Liver (tissue), 9 donors: Measurements from ENCODE around the gene GUCY2F. TPM values are rescaled to one million over a fixed set of nuclear protein-coding genes. Genes with fewer than 3 reads are reported as not detected.

ENCODE experiments used
- DNase-seq: peaks from one replicate; pipeline ENCODE4 v3.0.0-alpha.2; 2017; ENCODE audit warnings: low spot score
- H3K27ac ChIP-seq, 2 donors: one replicate each; pipeline ENCODE4 v1.7.0; 2013; ENCODE audit warnings: inconsistent platforms in 2 of 2, low read length in 2 of 2, control low read depth in 1 of 2, low read depth in 1 of 2, mild to moderate bottlenecking in 1 of 2
- H3K27me3 ChIP-seq, 4 donors: one replicate each; pipeline versions ENCODE4 v1.6.1 to v1.7.0; 2013; ENCODE audit warnings: low read length in 3 of 4, inconsistent platforms in 1 of 4, mild to moderate bottlenecking in 1 of 4, moderate library complexity in 1 of 4; ENCODE audit not compliant: control insufficient read depth in 4 of 4, insufficient read depth in 4 of 4
- H3K36me3 ChIP-seq, 4 donors: one replicate each; pipeline versions ENCODE4 v1.6.1 to v1.7.0; 2013; ENCODE audit warnings: low read length in 3 of 4, mild to moderate bottlenecking in 3 of 4, low read depth in 1 of 4, moderate library complexity in 1 of 4; ENCODE audit not compliant: control insufficient read depth in 4 of 4, insufficient read depth in 3 of 4
- H3K4me1 ChIP-seq, 4 donors: one replicate each; pipeline versions ENCODE4 v1.6.1 to v1.7.0; 2013; ENCODE audit warnings: low read length in 3 of 4, mild to moderate bottlenecking in 3 of 4, moderate library complexity in 1 of 4; ENCODE audit not compliant: control insufficient read depth in 4 of 4, insufficient read depth in 4 of 4
- H3K4me3 ChIP-seq, 3 donors: one replicate each; pipeline versions ENCODE4 v1.6.1 to v1.7.0; 2013; ENCODE audit warnings: low read length in 3 of 3, control low read depth in 1 of 3, low read depth in 1 of 3, mild to moderate bottlenecking in 1 of 3
- H3K9ac ChIP-seq, 2 donors: one replicate each; pipeline ENCODE4 v1.7.0; 2013; ENCODE audit warnings: low read length in 2 of 2, mild to moderate bottlenecking in 2 of 2, moderate library complexity in 2 of 2, control low read depth in 1 of 2, low read depth in 1 of 2
- H3K9me3 ChIP-seq, 4 donors: one replicate each; pipeline versions ENCODE4 v1.6.1 to v1.7.0; 2013; ENCODE audit warnings: low read length in 3 of 4; ENCODE audit not compliant: control insufficient read depth in 4 of 4
- ATF3 ChIP-seq: IDR thresholded peaks from 2 replicates; pipeline ENCODE4 v1.6.1; 2016; ENCODE audit warnings: antibody characterized with exemption
- EGR1 ChIP-seq, 2 donors: IDR thresholded peaks; 2 replicates each; pipeline ENCODE4 v1.6.1; 2016 to 2018; ENCODE audit warnings: antibody characterized with exemption in 2 of 2, low read depth in 2 of 2
- FOXA1 ChIP-seq: IDR thresholded peaks from 2 replicates; pipeline ENCODE4 v1.6.1; 2016; ENCODE audit warnings: antibody characterized with exemption
- HNF4A ChIP-seq, 2 donors: conservative IDR thresholded peaks; 2 replicates each; pipeline ENCODE4 v1.6.1; 2016; ENCODE audit warnings: antibody characterized with exemption in 2 of 2, mild to moderate bottlenecking in 2 of 2
- HNF4G ChIP-seq: IDR thresholded peaks from 2 replicates; pipeline ENCODE4 v1.6.1; 2016; ENCODE audit warnings: antibody characterized with exemption
- MAX ChIP-seq: IDR thresholded peaks from 2 replicates; pipeline ENCODE4 v1.6.1; 2016; ENCODE audit warnings: antibody characterized with exemption
- NR2F2 ChIP-seq: IDR thresholded peaks from 2 replicates; pipeline ENCODE4 v1.6.1; 2016; ENCODE audit warnings: antibody characterized with exemption
- RAD21 ChIP-seq, 2 donors: IDR thresholded peaks; 2 replicates each; pipeline ENCODE4 v1.6.1; 2016; ENCODE audit warnings: antibody characterized with exemption in 2 of 2, mild to moderate bottlenecking in 2 of 2
- REST ChIP-seq: IDR thresholded peaks from 2 replicates; pipeline ENCODE4 v1.6.1; 2016; ENCODE audit warnings: antibody characterized with exemption, mild to moderate bottlenecking
- SP1 ChIP-seq: IDR thresholded peaks from 2 replicates; pipeline ENCODE4 v1.6.1; 2018; ENCODE audit warnings: antibody characterized with exemption, mild to moderate bottlenecking
- TAF1 ChIP-seq: conservative IDR thresholded peaks from 2 replicates; pipeline ENCODE4 v1.6.1; 2016; ENCODE audit warnings: antibody characterized with exemption, mild to moderate bottlenecking
- YY1 ChIP-seq: IDR thresholded peaks from 2 replicates; pipeline ENCODE4 v1.6.1; 2016; ENCODE audit warnings: antibody characterized with exemption, mild to moderate bottlenecking
- ZBTB33 ChIP-seq: IDR thresholded peaks from 2 replicates; pipeline ENCODE4 v1.6.1; 2016; ENCODE audit warnings: antibody characterized with exemption
- WGBS: extraction: QIAGEN DNeasy Blood & Tissue Kit; methylation state at CpG from one replicate; pipeline ENCODE4 v1.1.7; 2013; 5-methylcytosine and 5-hydroxymethylcytosine counted together
- polyA plus RNA-seq, 2 donors: library from polyadenylated mRNA; stranded (reverse) in 1 of 2; unstranded in 1 of 2; fragments of 200-250 nt in 1 of 2; fragments of >200 nt in 1 of 2; fragmentation: Nextera tagmentation in 1 of 2; extraction: Ambion mirVana in 1 of 2; gene quantifications; one replicate each; pipeline versions ENCODE4 v1.2.1 to v1.2.3, GENCODE V29; 2013 to 2015
- total RNA-seq, 2 donors: library from RNA; depleted of rRNA; stranded (reverse); fragments of >200 nt; gene quantifications; one replicate each; pipeline ENCODE4 v1.2.3, GENCODE V29; 2014
- donor health status: healthy.
- donor health status: healthy.
- donor health status: healthy.
- donor health status: healthy.
- donor health status: healthy.

The GUCY2F gene
- total and polyA plus RNA-seq, 4 donors, result under 0.01 TPM; not detected in 2

- WGBS, result 34% methylated on average over 1 of the region's 1 CpG
- Histone ChIP-seq H3K27me3 (peaks cover 0 to 2% (median 0%) of the 10 kb centered on the region in 4 donors), H3K36me3 (no peaks in the 10 kb centered on the region), H3K4me1 (no peaks in the 10 kb centered on the region), H3K27ac (no peak overlapping the region), H3K9ac (no peak overlapping the region), H3K9me3 (no peaks in the 10 kb centered on the region), H3K4me3 (no peak overlapping the region)
- TF ChIP-seq NR2F2 (no peak), RAD21 (IDR thresholded peaks at IDR 0.05) (no peak), SP1 (no peak), TAF1 (no peak), HNF4G (no peak)
- DNase-seq, result no peak
These were observed 103.6 kb downstream of the GUCY2F start for GRCh38 chrX:109378281-109378680.

GRCh38 chrX:109374262-109374960 lies 107.5 kb downstream of the GUCY2F start:
- H3K36me3 ChIP-seq, result no peaks in the 10 kb centered on the region
- H3K4me3 ChIP-seq, result no peak overlapping the region
- H3K4me1 ChIP-seq, result no peaks in the 10 kb centered on the region
- 87% methylated on average over 1 of the region's 1 CpG for WGBS
- no peak overlapping the region for H3K9ac ChIP-seq
- TF ChIP-seq REST, result no peak
- TF ChIP-seq SP1, result no peak
- TF ChIP-seq HNF4A (conservative IDR thresholded peaks at IDR 0.05), result no peak
- TF ChIP-seq EGR1 (IDR thresholded peaks at IDR 0.05; ENCODE audit: low read depth in 2 of 2), result no peak
- TF ChIP-seq FOXA1, result no peak
- TF ChIP-seq YY1, result no peak
- no peak for TF ChIP-seq ATF3
- TF ChIP-seq ZBTB33, result no peak
- no peak for TF ChIP-seq MAX
- no peak overlapping the region for H3K27ac ChIP-seq
- no peaks in the 10 kb centered on the region for H3K9me3 ChIP-seq
- no peak for DNase-seq
- no peaks in the 10 kb centered on the region for H3K27me3 ChIP-seq
